Measurements from ENCODE around the gene PDCD11.

DNA sequence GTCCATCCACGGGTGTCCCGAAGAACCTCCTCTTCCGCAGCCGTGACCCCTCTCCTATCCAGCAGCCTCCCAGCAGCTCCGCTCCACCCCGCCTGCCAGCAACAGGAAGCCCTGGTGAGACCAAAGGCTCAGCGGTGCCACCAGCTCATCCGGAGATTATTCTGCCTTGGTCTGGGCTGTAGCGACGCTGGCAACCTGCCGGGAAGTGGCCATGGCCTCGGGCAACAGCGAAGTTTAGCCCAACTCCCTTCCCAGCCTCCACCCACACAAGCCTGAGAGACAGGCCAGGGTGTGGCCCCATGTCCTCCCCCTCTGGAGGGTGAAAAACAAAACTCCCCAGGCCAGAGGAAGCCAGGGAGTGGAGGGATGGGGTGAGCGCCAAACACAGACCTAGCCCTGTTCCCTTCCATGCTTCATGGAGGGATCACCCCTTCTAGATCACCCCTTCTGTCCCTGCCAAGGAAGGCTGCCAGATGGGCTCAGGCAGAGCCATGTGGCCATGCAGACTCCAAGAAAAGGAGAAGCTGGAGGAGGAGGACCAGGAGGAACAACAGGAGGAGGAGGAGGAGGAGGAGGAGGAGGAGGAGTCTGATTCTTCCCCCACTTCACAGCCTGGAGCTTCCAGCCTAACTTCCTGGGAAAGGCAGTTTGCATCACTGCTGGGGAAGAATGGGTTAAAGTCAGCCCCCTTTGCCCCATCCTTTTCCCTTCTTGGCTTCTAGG lies 54.8 kb downstream of the PDCD11 start:
- TF ChIP-seq POLR2A (IDR thresholded peaks at IDR 0.05; ENCODE audit: low read depth, low read length) (no peak), TAF1 (IDR thresholded peaks at IDR 0.05; ENCODE audit: low read depth, low read length) (no peak), POLR2AphosphoS5 (IDR thresholded peaks at IDR 0.05; ENCODE audit: low read depth, low read length) (no peak), POU2F2 (IDR thresholded peaks at IDR 0.05; ENCODE audit: low read depth, low read length) (no peak)

Measured in GM12891 (cell line).